Femur (tissue), 1 donor: ENCODE measurements around the gene MEF2A.
"Not testable (repeated sequence)": the region's sequence is repeated elsewhere in the genome, so short reads cannot be mapped to it uniquely, and the experiment has no call there.

ENCODE experiments used
- DNase-seq: peaks from one replicate; pipeline ENCODE4 v3.0.0-alpha.2; 2017

MEF2A gene

GRCh38 chr15:99656205-99656604 lies 90.4 kb downstream of the MEF2A start:
- no peak for DNase-seq

DNA sequence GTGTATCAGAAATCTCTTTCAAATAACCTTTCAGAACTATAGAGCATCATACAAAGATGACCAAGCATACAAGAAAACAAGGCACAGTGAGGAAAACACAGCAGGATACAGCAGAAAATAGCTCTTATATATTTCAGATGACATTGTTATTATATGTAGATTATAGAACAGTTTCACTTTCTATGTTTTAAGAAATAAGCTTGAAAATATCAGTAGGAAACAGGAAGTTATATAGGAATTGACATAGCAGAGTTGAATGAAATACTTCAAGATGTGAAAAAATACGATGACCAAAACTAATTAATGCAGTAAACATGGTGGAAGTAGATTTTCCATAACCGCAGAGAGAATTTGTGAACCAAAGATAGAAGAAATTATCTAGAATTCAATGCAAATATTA lies 92.2 kb downstream of the MEF2A start:
- no peak for DNase-seq

DNA sequence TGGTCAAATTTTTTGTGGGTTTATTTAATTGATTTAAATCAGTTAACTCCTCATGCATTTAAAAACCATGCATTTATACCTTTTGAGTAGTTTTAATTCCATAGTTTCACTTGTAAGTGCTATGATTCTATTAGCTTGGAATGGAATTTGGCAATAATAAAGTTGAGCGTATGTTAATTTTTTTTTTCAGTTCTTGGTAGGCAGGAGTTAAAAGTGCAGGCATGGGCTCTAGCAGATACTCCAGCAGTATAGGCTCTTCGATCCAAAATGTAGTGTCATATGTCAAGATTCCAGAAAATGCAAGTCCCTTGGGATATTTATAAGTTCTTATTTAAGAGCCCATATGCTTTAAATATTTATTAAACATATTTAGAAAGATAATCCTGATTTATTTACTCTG lies 97.1 kb downstream of the MEF2A start:
- no peak for DNase-seq

DNA sequence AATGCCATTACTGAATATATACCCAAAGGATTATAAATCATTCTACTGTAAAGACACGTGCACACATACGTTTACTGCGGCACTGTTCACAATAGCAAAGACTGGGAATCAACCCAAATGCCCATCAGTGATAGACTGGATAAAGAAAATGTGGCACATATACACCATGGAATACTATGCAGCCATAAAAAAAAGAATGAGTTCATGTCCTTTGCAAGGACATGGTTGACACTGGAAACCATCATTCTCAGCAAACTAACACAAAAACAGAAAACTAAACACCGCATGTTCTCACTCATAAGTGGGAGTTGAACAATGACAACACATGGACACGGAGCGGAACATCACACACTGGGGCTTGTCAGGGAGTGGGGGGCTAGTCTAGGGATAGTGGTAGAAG lies 100.3 kb downstream of the MEF2A start:
- DNase-seq, result not testable (repeated sequence)

GRCh38 chr15:99668533-99669182 lies 102.9 kb downstream of the MEF2A start:
- DNase-seq, result no peak

DNA sequence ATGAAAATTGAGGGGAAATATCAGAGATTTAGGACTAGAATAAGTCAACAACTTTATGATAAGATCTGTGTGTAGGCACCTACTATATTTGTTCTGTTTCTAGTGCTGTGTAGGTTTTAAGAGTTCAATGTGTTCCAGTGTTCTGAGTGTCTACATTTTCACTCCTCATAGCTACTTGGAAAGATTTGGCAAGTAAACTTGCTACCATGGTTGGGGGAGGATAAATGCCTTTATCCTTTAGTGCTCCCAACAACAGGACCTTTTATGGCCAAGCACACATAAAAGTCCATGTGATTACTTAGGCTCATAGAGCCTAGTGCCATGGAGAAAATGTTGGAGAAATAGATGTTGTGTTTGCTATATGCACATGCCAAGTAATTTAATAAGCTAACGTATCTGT lies 103.5 kb downstream of the MEF2A start:
- DNase-seq, result no peak

DNA sequence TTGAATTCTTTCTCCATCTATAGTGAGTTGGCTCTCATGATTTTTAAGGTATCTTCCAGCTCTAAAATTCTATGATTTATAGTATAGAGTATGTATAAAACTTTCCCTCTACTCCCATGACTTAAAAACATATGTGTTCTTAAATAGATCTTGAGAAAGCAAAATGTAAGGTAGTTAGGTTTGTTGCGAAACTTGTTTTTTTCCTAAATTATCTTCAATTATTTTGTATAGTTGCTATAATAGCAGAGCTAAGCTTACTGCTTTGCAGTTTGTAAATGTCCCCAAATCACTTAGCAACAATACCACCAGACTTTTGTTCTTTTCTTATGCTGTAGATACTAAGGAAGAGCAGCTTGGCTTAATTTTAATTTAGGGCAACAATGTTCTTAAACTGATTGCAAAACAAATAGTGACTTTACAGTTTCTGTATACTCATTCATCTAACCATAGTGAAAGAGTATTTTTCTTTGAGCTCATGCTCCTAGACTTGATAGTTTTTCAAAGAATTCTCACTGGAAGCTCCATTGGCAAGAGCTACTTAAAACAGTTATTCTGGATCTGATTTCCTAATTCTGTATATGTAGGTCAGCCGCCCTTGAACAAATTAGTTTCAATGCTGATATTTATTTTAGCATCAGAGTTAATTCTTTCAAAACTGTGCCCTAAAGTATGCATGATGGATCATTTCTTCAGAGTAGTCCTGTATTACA lies 106.3 kb downstream of the MEF2A start:
- no peak for DNase-seq

DNA sequence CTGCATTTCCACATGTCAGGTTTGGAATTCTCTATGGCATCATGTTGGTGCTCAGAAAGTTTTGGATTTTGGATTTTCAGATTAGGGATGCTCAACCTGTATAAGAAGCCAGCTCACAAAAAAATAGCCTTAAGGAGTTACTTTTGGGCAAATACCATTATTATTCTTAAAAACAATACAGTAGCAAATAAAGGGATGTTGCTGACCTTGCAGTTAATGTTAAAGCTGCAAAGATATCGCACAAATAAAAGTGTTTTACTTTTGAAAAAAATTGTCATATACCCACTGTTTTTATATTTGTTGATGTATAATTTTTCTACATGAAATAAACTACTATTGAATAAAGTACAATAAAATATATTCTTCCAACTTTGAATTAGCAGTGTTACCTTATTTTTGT lies 107.3 kb downstream of the MEF2A start:
- DNase-seq, result no peak

DNA sequence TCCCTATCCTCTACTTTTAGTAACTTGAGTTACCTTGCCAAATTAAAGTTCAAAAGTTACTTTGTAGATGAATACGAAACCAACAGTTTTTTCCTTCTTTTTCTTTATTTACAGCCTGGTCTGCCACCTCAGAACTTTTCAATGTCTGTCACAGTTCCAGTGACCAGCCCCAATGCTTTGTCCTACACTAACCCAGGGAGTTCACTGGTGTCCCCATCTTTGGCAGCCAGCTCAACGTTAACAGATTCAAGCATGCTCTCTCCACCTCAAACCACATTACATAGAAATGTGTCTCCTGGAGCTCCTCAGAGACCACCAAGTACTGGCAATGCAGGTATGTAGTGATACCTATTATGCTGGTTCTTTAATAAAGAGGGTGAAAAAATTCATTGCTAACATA lies 108.5 kb downstream of the MEF2A start:
- no peak for DNase-seq

DNA sequence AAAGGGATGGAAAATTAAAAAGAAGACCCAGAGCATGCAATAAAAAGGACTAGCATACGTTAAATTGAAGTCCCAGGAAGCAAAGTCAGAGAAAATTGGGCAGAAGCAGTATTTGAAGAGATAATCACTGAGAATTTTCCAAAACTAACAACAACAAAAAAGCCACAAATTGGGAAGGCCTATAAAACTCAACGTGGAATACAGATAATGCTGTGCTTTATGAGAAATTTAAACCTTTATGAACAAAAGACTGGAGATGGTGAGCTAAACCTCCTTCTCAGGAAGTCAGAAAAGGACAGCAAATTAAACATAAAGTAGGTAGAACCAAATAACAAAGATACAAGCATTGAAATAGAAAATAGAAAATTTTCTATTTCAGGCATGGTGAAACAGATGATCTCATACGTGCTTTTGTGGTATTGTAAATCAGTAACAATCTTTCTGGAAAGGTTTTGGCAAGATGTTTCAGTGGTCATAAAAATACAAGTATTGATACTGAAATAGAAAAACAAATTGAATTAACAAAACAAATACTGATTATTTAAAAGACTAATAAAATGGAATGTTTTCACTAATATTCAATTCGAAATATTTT lies 111.9 kb downstream of the MEF2A start:
- DNase-seq, result no peak

- DNase-seq, result no peak
These were observed 114.5 kb downstream of the MEF2A start for GRCh38 chr15:99680276-99680675.

GRCh38 chr15:99681990-99682389 lies 116.2 kb downstream of the MEF2A start:
- no peak for DNase-seq

DNA sequence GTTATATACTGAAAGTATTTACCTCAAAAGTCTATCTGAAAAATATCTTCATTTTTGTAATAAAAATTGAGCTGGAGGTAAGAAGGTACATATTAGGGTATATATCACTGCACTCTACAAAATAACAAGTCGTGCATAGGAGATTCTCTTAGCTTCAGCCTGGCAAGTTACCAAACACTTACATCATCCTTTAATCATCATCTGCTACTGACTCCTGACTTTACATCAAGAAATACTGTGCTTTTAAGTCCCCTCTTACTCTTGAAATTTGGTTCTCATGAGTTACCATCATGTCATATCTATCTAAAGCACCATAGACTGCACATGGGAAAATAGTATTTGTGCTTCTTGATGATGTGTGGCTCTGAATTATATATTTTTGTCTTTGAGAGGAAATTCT lies 116.7 kb downstream of the MEF2A start:
- DNase-seq, result no peak

- no peak for DNase-seq
These were observed 117.4 kb downstream of the MEF2A start for GRCh38 chr15:99683000-99683670.

GRCh38 chr15:99686290-99686689 lies 120.5 kb downstream of the MEF2A start:
- no peak for DNase-seq

DNA sequence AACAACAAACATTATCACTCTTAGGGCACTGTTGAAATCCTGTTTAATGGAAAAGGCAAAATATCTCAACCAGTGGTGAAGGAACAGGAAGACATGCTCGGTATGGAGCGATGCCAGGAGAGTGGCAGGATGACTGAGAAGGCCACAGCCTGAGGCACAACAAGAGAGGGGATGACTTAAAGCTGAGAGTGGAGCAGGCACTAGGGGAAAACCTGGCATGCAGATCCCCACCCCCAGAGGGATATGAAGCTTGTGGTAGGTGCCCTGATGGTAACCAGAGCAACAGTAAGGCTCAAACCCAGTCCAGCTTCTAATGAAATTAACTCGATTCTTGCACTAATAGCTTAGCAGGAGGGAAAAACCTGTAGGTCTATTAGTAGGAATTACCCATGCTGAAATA lies 127.0 kb downstream of the MEF2A start:
- DNase-seq, result no peak

GRCh38 chr15:99696096-99696495 lies 130.3 kb downstream of the MEF2A start:
- DNase-seq, result no peak

- DNase-seq, result no peak
These were observed 137.3 kb downstream of the MEF2A start for GRCh38 chr15:99702895-99703602.

GRCh38 chr15:99703603-99704443 lies 138.0 kb downstream of the MEF2A start:
- DNase-seq, result no peak

DNA sequence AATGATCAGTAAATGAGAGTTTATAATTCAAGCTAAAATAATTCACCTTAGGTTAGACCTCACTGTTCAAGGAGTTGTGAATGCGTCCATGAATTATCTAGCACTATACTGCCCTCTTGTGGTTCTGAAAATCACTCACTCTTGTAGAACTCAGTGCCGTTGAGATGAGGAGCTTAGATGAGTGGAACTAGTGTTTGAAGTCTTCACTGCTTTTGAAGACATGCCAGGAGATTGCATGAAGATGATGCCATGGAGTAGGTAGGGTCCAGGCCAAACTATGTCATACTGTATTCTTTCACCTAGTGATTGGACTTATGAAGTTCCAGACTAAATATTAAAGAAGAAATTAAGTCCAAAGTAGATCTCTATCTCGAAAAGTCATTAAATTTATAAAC lies 138.7 kb downstream of the MEF2A start:
- DNase-seq, result no peak

DNA sequence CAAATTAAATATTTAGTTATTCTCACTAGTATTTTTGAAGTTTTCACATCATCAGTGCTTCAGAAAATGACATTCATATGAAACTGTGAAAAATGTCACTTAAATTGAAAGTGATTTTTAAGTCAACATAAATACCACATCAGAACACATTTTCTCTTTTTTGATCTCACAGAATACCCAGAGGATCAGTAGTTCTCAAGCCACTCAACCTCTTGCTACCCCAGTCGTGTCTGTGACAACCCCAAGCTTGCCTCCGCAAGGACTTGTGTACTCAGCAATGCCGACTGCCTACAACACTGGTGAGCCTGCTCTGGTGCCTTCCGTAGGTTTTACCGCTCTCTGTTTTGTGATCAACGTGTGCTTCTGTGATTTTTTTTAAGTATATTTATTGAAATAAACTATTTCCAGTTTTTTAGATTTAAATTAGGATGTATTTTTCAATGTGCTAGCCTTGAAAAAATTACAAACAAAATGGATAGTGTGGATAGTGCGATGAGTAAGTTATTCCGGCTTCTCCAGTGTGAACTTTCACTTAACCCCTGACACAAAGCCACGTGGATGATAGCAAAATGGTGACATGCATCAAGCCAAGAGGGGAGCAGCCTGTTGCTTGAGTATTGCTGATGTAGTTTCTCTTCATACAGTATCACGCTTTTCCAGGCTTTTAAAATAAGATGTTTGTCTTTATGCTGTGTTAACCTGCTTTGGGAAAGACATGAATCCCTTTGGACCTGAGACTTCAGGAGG lies 140.9 kb downstream of the MEF2A start:
- no peak for DNase-seq
